GM12874 (cell line): ENCODE results near the gene ARHGAP32.

Source experiments
- CTCF ChIP-seq: IDR thresholded peaks from 2 replicates; pipeline ENCODE4 v1.5.1; 2011; ENCODE audit warnings: low read depth, mild to moderate bottlenecking, control low read depth, low read length, moderate library complexity; ENCODE audit not compliant: insufficient read depth

Gene ARHGAP32

GRCh38 chr11:128964463-128964930 is 227.6 kb downstream of the ARHGAP32 start:
- TF ChIP-seq CTCF: no peak

DNA sequence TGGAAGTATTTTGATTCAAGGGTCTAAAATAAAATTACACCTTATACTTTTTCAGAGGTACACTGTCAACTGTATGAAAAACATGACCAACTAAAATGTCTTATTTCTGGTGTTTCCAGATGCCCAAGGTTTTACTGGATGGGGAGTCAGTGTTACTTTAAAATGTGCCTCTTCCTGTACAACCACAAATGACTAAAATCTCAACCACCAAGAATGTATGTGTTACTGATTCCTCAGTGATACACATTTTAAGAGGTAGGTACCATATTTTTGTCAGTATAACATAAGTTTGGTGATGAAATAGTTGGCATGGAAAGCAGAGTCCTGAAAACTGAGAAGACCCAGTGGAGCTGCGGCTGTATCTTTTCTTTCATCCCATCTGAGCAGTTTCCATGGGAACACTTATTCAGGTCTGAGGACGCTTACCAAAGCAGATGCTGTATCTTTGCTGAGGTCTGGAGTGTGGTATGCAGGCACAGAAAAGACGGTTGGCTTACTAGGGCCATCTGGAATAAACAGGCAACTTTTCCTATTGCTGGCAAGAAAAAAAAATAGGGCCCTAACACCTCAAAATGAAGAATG is 228.3 kb downstream of the ARHGAP32 start:
- no peak for TF ChIP-seq CTCF

DNA sequence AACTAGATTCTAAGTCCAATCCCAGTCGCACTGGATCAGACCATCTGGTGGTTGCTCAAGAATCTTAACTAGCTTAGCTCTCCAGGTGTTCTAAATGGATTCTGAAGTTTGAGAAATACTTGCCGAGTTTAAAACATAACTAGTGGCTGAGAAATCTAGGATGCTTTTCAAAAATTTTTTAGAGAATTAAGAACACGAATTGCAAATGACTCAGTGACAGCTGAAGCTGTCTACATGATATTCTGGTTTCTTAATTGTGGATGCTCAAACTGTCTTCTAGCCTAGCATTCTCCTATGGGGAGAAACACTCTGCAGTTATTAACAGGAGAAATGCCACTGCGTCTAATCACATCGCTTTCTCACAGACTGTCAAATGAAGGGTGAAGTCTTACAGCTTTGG is 229.2 kb downstream of the ARHGAP32 start:
- no peak for TF ChIP-seq CTCF

DNA sequence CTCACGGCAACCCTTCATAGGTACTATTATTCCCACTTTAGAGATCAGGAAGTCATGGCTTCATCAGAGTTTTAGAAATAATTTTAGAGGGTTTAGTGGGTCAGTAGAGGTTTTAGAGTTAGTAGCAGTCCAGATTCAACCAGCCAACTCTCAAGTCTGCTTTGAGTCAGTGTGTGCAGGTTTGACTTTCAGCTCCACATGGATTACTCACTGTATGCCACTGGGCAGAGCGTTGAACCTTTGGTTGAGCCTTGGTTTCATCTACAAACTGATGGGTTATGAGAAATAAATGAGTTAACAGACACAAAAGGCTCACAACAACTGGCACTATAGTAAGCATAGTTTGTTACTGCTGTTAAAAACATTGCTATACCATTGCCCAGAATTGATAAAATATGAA is 230.5 kb downstream of the ARHGAP32 start:
- no peak for TF ChIP-seq CTCF

DNA sequence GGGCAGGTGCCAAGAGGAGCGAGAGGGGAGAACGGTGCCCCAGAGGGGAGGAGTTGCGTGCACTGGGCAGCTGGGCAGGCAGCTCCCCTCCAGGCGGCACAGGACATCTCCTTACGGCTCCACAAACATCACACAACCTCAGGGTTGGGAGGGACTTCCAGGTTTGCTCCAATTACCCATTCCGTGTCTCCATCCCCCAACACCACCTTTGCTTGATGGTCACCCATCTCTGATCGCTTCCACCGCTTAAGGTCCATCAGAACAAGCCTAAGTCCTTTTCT is 235.0 kb downstream of the ARHGAP32 start:
- TF ChIP-seq CTCF: no peak

DNA sequence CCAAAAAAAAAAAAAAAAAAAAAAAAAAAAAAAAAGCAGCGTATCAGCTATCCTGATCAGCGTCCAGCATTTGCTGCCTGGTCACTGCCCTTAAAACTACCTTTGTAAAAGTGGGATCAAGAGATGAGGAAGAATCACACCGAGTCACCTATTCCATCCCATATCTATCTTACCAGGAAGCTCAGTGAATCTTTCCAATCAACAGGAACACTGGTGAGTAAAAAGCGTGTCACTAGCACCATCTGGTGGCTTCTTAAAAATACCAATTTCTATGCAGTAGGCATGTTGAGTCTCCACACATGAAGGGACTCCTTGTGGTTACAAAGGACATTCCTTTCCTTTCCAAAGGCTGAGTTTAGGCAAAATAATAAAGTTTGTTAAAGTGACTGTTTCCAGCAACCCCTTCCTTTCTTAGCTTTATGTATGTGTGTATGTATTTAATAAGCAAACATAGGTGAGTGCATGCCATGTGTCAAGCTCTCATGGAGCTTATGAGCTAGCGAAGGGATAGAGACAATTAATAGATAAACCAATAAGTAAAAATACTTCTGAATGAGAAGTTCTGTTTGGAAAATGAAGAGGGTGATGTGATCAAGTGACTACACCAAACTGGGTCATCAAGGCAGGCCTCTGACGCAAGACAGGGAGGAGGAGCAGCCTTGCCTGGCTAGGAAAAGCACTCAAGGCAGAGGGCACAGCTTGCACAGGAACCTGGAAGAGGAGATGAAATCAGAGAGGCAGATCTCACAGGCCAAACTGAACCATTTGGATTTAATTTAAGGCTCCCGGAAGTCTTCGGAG is 235.5 kb downstream of the ARHGAP32 start:
- TF ChIP-seq CTCF: peak; percentile 54; the same call in 1 of the 2 replicates

DNA sequence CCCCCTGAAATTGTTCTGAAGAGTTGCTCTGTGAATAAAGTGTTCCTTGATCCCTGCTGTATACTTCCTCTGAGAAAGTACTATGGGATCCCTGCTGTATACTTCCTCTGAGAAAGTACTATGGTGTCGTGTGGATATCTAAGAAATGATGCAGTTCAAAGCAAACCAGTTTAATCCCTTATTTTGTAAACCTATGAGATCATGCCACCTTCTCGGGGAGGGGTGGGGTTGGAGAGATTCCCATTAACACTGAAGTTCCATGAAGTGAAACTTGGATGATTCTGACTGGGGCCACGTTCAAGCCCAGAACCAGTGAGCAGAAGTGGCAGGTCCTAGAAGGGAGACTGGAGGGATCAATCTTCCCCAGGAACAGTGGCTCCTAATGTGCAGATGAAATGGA is 236.5 kb downstream of the ARHGAP32 start:
- no peak for TF ChIP-seq CTCF
